GM12801 (cell line): ENCODE measurements around the gene IGLON5.

Source experiments
- CTCF ChIP-seq: IDR thresholded peaks from one replicate; pipeline ENCODE4 v1.5.1; 2011; ENCODE audit warnings: control low read depth; ENCODE audit not compliant: insufficient read length; ENCODE audit errors: extremely low read depth

Gene IGLON5

GRCh38 chr19:51285682-51286081, 25.8 kb upstream of the IGLON5 start:
- TF ChIP-seq CTCF, result no peak

- TF ChIP-seq CTCF, result no peak
Measured at GRCh38 chr19:51289635-51290034, 21.8 kb upstream of the IGLON5 start.

GRCh38 chr19:51292971-51293370, 18.5 kb upstream of the IGLON5 start:
- no peak for TF ChIP-seq CTCF

- TF ChIP-seq CTCF, result no peak
Measured at GRCh38 chr19:51293571-51294210, 17.8 kb upstream of the IGLON5 start.

- no peak for TF ChIP-seq CTCF
Measured at GRCh38 chr19:51294211-51294976, 17.1 kb upstream of the IGLON5 start.

GRCh38 chr19:51294977-51295375, 16.5 kb upstream of the IGLON5 start:
- TF ChIP-seq CTCF, result no peak

GRCh38 chr19:51295382-51296126, 15.9 kb upstream of the IGLON5 start:
- no peak for TF ChIP-seq CTCF
